IMR-90 (cell line): Measurements from ENCODE around the gene RAPGEF5. TPM values are rescaled to one million over a fixed set of nuclear protein-coding genes. Genes with fewer than 3 reads are reported as not detected.

Experiments used
- ATAC-seq: fragments of 200-7000 bp; cut with Tn5 transposase; 2 replicates; pipeline ENCODE4 v1.9.1; 2020; ENCODE audit warnings: low read depth, mild to moderate bottlenecking, moderate library complexity
- BruUV-seq: library from RNA; stranded (reverse); fragments of 400-500 nt; replicated peaks from 2 replicates; lab custom pipeline; 2021; lab: Mats Ljungman, UMichigan
- CTCF ChIA-PET: fragments of 300-600 bp; formaldehyde crosslinking; extraction: SDS; loops from one replicate; lab custom pipeline; 2021; ENCODE audit warnings: antibody characterized with exemption; lab: Yijun Ruan, JAX
- POLR2A ChIA-PET: fragments of 300-600 bp; sonication (Branson Sonifier 250); formaldehyde crosslinking; loops from one replicate; lab custom pipeline; 2022; ENCODE audit warnings: antibody characterized with exemption; ENCODE audit not compliant: unreplicated experiment; lab: Charles Lee
- DNase-seq: peaks from one replicate; pipeline ENCODE4 v3.0.0; 2013
- H2AFZ ChIP-seq: replicated peaks from 2 replicates; pipeline ENCODE3; 2013; ENCODE audit warnings: low read length, mild to moderate bottlenecking; ENCODE audit not compliant: poor library complexity
- H2AK5ac ChIP-seq: 2 replicates; pipeline ENCODE4 v1.6.1; 2013; ENCODE audit warnings: low read depth, low read length, inconsistent platforms
- H2AK9ac ChIP-seq: replicated peaks from 2 replicates; pipeline ENCODE3; 2013; ENCODE audit warnings: mild to moderate bottlenecking, low read depth, low read length, moderate library complexity; ENCODE audit not compliant: poor library complexity
- H2BK120ac ChIP-seq: 2 replicates; pipeline ENCODE4 v1.6.1; 2013; ENCODE audit warnings: low read depth, low read length, inconsistent platforms
- H2BK15ac ChIP-seq: 3 replicates; pipeline ENCODE4 v1.6.1; 2013; ENCODE audit warnings: low read depth, low read length, inconsistent platforms
- H2BK20ac ChIP-seq: 2 replicates; pipeline ENCODE4 v1.6.1; 2013; ENCODE audit warnings: low read depth, mild to moderate bottlenecking, inconsistent platforms, low read length, moderate library complexity
- H2BK5ac ChIP-seq: 2 replicates; pipeline ENCODE4 v1.6.1; 2013; ENCODE audit warnings: mild to moderate bottlenecking, low read depth, low read length, inconsistent platforms; ENCODE audit not compliant: poor library complexity, severe bottlenecking
- H3K14ac ChIP-seq: replicated peaks from 2 replicates; pipeline ENCODE4 v1.6.1; 2013; ENCODE audit warnings: low read depth, low read length, inconsistent platforms
- H3K18ac ChIP-seq: 2 replicates; pipeline ENCODE4 v1.6.1; 2013; ENCODE audit warnings: low read depth, low read length, control low read depth
- H3K23ac ChIP-seq: 2 replicates; pipeline ENCODE4 v1.6.1; 2013; ENCODE audit warnings: low read depth, low read length, inconsistent platforms
- H3K27ac ChIP-seq: 2 replicates; pipeline ENCODE4 v1.5.1; 2013; ENCODE audit warnings: mild to moderate bottlenecking, control low read depth, low read length; ENCODE audit not compliant: insufficient read depth
- H3K27me3 ChIP-seq: 2 replicates; pipeline ENCODE4 v1.6.1; 2013; ENCODE audit warnings: low read length; ENCODE audit not compliant: control insufficient read depth, insufficient read depth
- H3K36me3 ChIP-seq: 2 replicates; pipeline ENCODE4 v1.6.1; 2013; ENCODE audit warnings: low read length, mixed read lengths; ENCODE audit not compliant: control insufficient read depth, insufficient read depth
- H3K4ac ChIP-seq: 2 replicates; pipeline ENCODE4 v1.6.1; 2013; ENCODE audit warnings: low read depth, low read length, inconsistent platforms
- H3K4me1 ChIP-seq: 2 replicates; pipeline ENCODE4 v1.6.1; 2013; ENCODE audit warnings: low read length, mixed read lengths; ENCODE audit not compliant: control insufficient read depth, insufficient read depth
- H3K4me2 ChIP-seq: 2 replicates; pipeline ENCODE4 v1.6.1; 2013; ENCODE audit warnings: low read depth, mild to moderate bottlenecking, control low read depth, low read length, moderate library complexity
- H3K4me3 ChIP-seq: 2 replicates; pipeline ENCODE4 v1.5.1; 2013; ENCODE audit warnings: low read depth, mild to moderate bottlenecking, control low read depth, low read length, moderate library complexity; ENCODE audit not compliant: insufficient read depth
- H3K56ac ChIP-seq: 2 replicates; pipeline ENCODE4 v1.6.1; 2013; ENCODE audit warnings: low read length, inconsistent platforms; ENCODE audit not compliant: insufficient read depth; ENCODE audit errors: extremely low read depth
- H3K79me1 ChIP-seq, 2 experiments: 2 replicates each; pipeline ENCODE4 v1.6.1; 2013; ENCODE audit warnings: low read length in 2 of 2, inconsistent platforms in 1 of 2, low read depth in 1 of 2
- H3K9ac ChIP-seq: 2 replicates; pipeline ENCODE4 v1.6.1; 2013; ENCODE audit warnings: low read depth, low read length, control low read depth
- H3K9me1 ChIP-seq: 2 replicates; pipeline ENCODE4 v1.6.1; 2013; ENCODE audit warnings: low read length, inconsistent platforms; ENCODE audit not compliant: insufficient read depth
- H3K9me3 ChIP-seq: 2 replicates; pipeline ENCODE4 v1.6.1; 2013; ENCODE audit warnings: low read length; ENCODE audit not compliant: control insufficient read depth, insufficient read depth
- H4K20me1 ChIP-seq: 2 replicates; pipeline ENCODE4 v1.6.1; 2013; ENCODE audit warnings: low read length, inconsistent platforms; ENCODE audit not compliant: insufficient read depth
- H4K5ac ChIP-seq: 2 replicates; pipeline ENCODE4 v1.6.1; 2013; ENCODE audit warnings: mild to moderate bottlenecking, low read depth, low read length, control low read depth
- H4K8ac ChIP-seq, 2 experiments: 2 replicates each; pipeline ENCODE4 v1.6.1; 2013; ENCODE audit warnings: low read depth in 2 of 2, low read length in 2 of 2, control low read depth in 1 of 2, inconsistent platforms in 1 of 2
- H4K91ac ChIP-seq: 2 replicates; pipeline ENCODE4 v1.6.1; 2013; ENCODE audit warnings: low read depth, low read length, inconsistent platforms; ENCODE audit not compliant: insufficient read depth
- BHLHE40 ChIP-seq: fragments of 150-350 bp; IDR thresholded peaks from 2 replicates; pipeline ENCODE4 v1.6.1; 2016; ENCODE audit warnings: mild to moderate bottlenecking, low read depth, low read length
- MAZ ChIP-seq: IDR thresholded peaks from 2 replicates; pipeline ENCODE4 v1.6.1; 2012; ENCODE audit warnings: low read depth, mild to moderate bottlenecking, low read length, improper control_type of control experiment, moderate library complexity, borderline replicate concordance
- MXI1 ChIP-seq: IDR thresholded peaks from 2 replicates; pipeline ENCODE4 v1.6.1; 2012; ENCODE audit warnings: low read depth, mild to moderate bottlenecking, low read length, moderate library complexity, borderline replicate concordance
- RAD21 ChIP-seq: IDR thresholded peaks from 2 replicates; pipeline ENCODE4 v1.6.1; 2012; ENCODE audit warnings: low read length, improper control_type of control experiment
- RFX5 ChIP-seq: IDR thresholded peaks from 2 replicates; pipeline ENCODE4 v1.8.0; 2012; ENCODE audit warnings: low read depth, mild to moderate bottlenecking, low read length, moderate library complexity
- SMC3 ChIP-seq: fragments of 150-350 bp; IDR thresholded peaks from 2 replicates; pipeline ENCODE4 v1.6.1; 2016; ENCODE audit warnings: low read depth, mild to moderate bottlenecking, antibody characterized with exemption, low read length, moderate library complexity
- WGBS, 2 experiments: methylation state at CpG; one replicate each; pipeline versions ENCODE4 v1.1.5 to v1.1.7; 2013; ENCODE audit warnings: missing lambda C conversion rate in 2 of 2; ENCODE audit not compliant: insufficient read length in 1 of 2; ENCODE audit errors: extremely low coverage in 2 of 2; 5-methylcytosine and 5-hydroxymethylcytosine counted together
- dilution Hi-C: fragments of 300-500 bp; cut with HindIII; formaldehyde crosslinking; loops from one replicate; pipeline ENCODE4 v1.14.3; 2018; ENCODE audit warnings: low sequenced_read_pairs; ENCODE audit not compliant: unreplicated experiment
- in situ Hi-C: fragments of 300-500 bp; cut with MboI; formaldehyde crosslinking; loops from 3 replicates; pipeline ENCODE4 v1.14.3; 2019; ENCODE audit warnings: low sequenced_read_pairs, inconsistent platforms, mixed read lengths
- intact Hi-C: fragments of 100-400 bp; cut with micrococcal nuclease; formaldehyde crosslinking; loops from 2 replicates; pipeline ENCODE4 v1.10.0; 2022
- polyA plus RNA-seq, 3 experiments: library from polyadenylated mRNA; depleted of rRNA; stranded (reverse); fragments of >200 nt; gene quantifications; 2 replicates each; pipeline ENCODE4 v1.2.3, GENCODE V29; 2012; ENCODE audit warnings: low replicate concordance in 1 of 3
- total RNA-seq: library from RNA; depleted of rRNA; stranded (reverse); fragments of >200 nt; gene quantifications from 2 replicates; pipeline ENCODE4 v1.2.3, GENCODE V29; 2012

Gene RAPGEF5
- total and polyA plus RNA-seq, 2 of the 4 experiments (the other 2 are of a cell fraction), result 0.05 to 0.18 TPM

GRCh38 chr7:22338877-22339276 lies 18.1 kb downstream of the RAPGEF5 start:
- H3K4me3 ChIP-seq, result no peak overlapping the region
- no peak overlapping the region for H4K91ac ChIP-seq
- no peaks in the 10 kb centered on the region for H3K9me3 ChIP-seq
- no peak overlapping the region for H4K5ac ChIP-seq
- in situ Hi-C loops, result no loop called here
- H3K4me2 ChIP-seq, result no peak overlapping the region
- ChIA-PET CTCF (no interaction called here), POLR2A (no interaction called here)
- H3K36me3 ChIP-seq, result no peaks in the 10 kb centered on the region
- no peak overlapping the region for H2BK5ac ChIP-seq
- no peak overlapping the region for H3K18ac ChIP-seq
- DNase-seq, result no peak
- H3K9ac ChIP-seq, result no peak overlapping the region
- no peak for ATAC-seq
- H2BK120ac ChIP-seq, result no peak overlapping the region
- H3K9me1 ChIP-seq, result no peaks in the 10 kb centered on the region
- no peak overlapping the region for H2AFZ ChIP-seq
- H4K20me1 ChIP-seq, result no peaks in the 10 kb centered on the region
- H2AK9ac ChIP-seq, result no peak overlapping the region
- TF ChIP-seq MAZ (no peak), RFX5 (no peak), SMC3 (no peak), MXI1 (no peak), BHLHE40 (no peak), RAD21 (no peak)
- dilution Hi-C loops, result no loop called here
- no peak overlapping the region for H3K14ac ChIP-seq
- H4K8ac ChIP-seq, result no peak overlapping the region
- H3K4me1 ChIP-seq, result no peaks in the 10 kb centered on the region
- intact Hi-C loops, result no loop called here
- no peak overlapping the region for H2BK15ac ChIP-seq
- H3K27ac ChIP-seq, result no peak overlapping the region
- no peaks in the 10 kb centered on the region for H3K27me3 ChIP-seq
- no peak overlapping the region for H3K23ac ChIP-seq
- no peak overlapping the region for H2AK5ac ChIP-seq
- no peak overlapping the region for H2BK20ac ChIP-seq
- BruUV-seq, result no TSS peak
- H3K4ac ChIP-seq, result no peak overlapping the region
- no peak overlapping the region for H3K56ac ChIP-seq
- WGBS, 2 experiments, result 52% methylated on average over 5 of the region's 7 CpGs; no CpG with 5 or more reads in 1 of the 2 experiments
- no peaks in the 10 kb centered on the region for H3K79me1 ChIP-seq
